ENCODE results near the gene CELA3A. TPM values are rescaled to one million over a fixed set of nuclear protein-coding genes. Genes with fewer than 3 reads are reported as not detected.

The CELA3A gene, protein sequence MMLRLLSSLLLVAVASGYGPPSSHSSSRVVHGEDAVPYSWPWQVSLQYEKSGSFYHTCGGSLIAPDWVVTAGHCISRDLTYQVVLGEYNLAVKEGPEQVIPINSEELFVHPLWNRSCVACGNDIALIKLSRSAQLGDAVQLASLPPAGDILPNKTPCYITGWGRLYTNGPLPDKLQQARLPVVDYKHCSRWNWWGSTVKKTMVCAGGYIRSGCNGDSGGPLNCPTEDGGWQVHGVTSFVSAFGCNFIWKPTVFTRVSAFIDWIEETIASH
- total RNA-seq, result not detected in 2 replicates

GRCh38 chr1:22001409-22001808, at the start of gene CELA3A:
CELA3A (plus strand) TSS chr1:22001657; CDS start chr1:22001675, 18 bp downstream.

DNA sequence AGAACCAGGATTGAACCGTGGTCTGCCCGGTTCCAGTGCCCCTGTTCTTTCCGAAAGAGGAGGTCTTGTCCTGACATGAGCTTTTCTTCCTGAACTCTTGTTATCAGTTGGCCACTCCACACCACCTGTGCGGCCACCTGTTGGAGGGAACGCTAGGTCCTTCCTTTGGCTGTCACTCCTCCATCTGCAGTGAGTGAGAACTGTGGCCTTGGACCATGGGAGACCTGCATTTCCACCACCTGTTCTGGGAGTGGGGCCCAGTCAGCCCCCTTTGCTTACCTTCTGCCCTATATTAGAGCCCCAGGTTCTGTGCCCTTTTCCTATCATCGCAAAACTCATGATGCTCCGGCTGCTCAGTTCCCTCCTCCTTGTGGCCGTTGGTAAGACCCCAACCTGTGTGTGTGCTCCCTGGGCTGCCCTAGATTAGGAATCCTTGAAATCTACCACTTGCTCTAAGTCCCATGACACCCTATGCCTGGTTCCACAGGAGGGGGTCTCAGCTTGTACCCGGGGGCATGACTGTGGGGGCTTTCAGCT, 24.7 kb upstream of the CELA3A start, which contains the start of gene CELA3B:
CELA3B (plus strand) TSS at position 320 of the 537 bp plus-strand sequence; CDS start at position 338, 18 bp downstream.

GRCh38 chr1:22052115-22053016, 50.9 kb downstream of the CELA3A start, which contains the start of gene CDC42:
CDC42 (plus strand) TSS chr1:22052709; CDS start chr1:22078479, 25,770 bp downstream.

Small RNA genes lying within 50 kb of the gene (small RNA-seq; reads per million reads assigned to genes)
- gene RN7SL186P (not detected), gene RN7SL386P (not detected), gene RNU6-1022P (not detected), gene RNU6-776P (not detected)

Other genes starting within 250 kb of the CELA3A start
- 79.0 and 80.1 TPM in 2 replicates for gene USP48, start 218.5 kb upstream of the CELA3A start, total RNA-seq
- not detected in 2 replicates for gene LDLRAD2, start 189.4 kb upstream of the CELA3A start, total RNA-seq
- gene HSPG2, start 64.3 kb upstream of the CELA3A start, total RNA-seq, result 2,022 and 2,795 TPM in 2 replicates
- not detected in 2 replicates for gene CELA3B, start 24.6 kb upstream of the CELA3A start, total RNA-seq
- gene CDC42, start 51.1 kb downstream of the CELA3A start, total RNA-seq, result 747 and 879 TPM in 2 replicates
- 0.33 and 1.4 TPM in 2 replicates for gene WNT4, start 141.4 kb downstream of the CELA3A start, total RNA-seq